Heart left ventricle (tissue), 16 donors: ENCODE results near the gene OR9Q1. TPM values are rescaled to one million over a fixed set of nuclear protein-coding genes. Genes with fewer than 3 reads are reported as not detected.

Experiments
- ATAC-seq, 4 donors: fragments of 200-7000 bp; cut with Tn5 transposase; one replicate each; pipeline ENCODE4 v1.9.1; 2020 to 2022; ENCODE audit warnings: moderate library complexity in 4 of 4, mild to moderate bottlenecking in 3 of 4, moderate number of reproducible peaks in 1 of 4
- DNase-seq, 5 donors: peaks; one replicate each; pipeline ENCODE4 v3.0.0-alpha.2; 2020
- H3K27ac ChIP-seq, 12 donors: fragments of 200-600 bp; sonication (generic) in 4 of 12; one replicate each; pipeline versions ENCODE4 v1.5.0 to v1.8.0; 2016 to 2022; ENCODE audit warnings: mild to moderate bottlenecking in 2 of 12
- H3K27me3 ChIP-seq, 9 donors: fragments of 200-600 bp; sonication (generic) in 2 of 9; one replicate each; pipeline versions ENCODE4 v1.5.1 to v1.8.0; 2016 to 2022; ENCODE audit warnings: mild to moderate bottlenecking in 3 of 9
- H3K36me3 ChIP-seq, 9 donors: fragments of 200-600 bp; sonication (generic) in 2 of 9; one replicate each; pipeline versions ENCODE4 v1.5.0 to v1.8.0; 2018 to 2022; ENCODE audit warnings: mild to moderate bottlenecking in 2 of 9
- H3K4me1 ChIP-seq, 12 donors: fragments of 200-600 bp; sonication (generic) in 4 of 12; one replicate each; pipeline versions ENCODE4 v1.5.0 to v1.8.0; 2016 to 2022; ENCODE audit warnings: mild to moderate bottlenecking in 3 of 12
- H3K4me3 ChIP-seq, 12 donors: fragments of 200-600 bp; sonication (generic) in 4 of 12; one replicate each; pipeline versions ENCODE4 v1.5.0 to v1.8.0; 2017 to 2022; ENCODE audit warnings: mild to moderate bottlenecking in 9 of 12, moderate library complexity in 4 of 12
- H3K9me3 ChIP-seq, 12 donors: fragments of 200-600 bp; sonication (generic) in 4 of 12; one replicate each; pipeline versions ENCODE4 v1.5.0 to v1.8.0; 2016 to 2022; ENCODE audit warnings: mild to moderate bottlenecking in 1 of 12
- CTCF ChIP-seq, 12 donors: fragments of 200-600 bp; sonication (generic) in 4 of 12; IDR thresholded peaks; one replicate each; pipeline versions ENCODE4 v1.5.0 to v1.8.0; 2018 to 2022; ENCODE audit warnings: antibody characterized with exemption in 12 of 12, mild to moderate bottlenecking in 5 of 12
- POLR2A ChIP-seq, 2 donors: fragments of 450-650 bp; IDR thresholded peaks; one replicate each; pipeline ENCODE4 v1.6.1; 2017; ENCODE audit warnings: antibody characterized with exemption in 2 of 2, mild to moderate bottlenecking in 2 of 2, moderate library complexity in 2 of 2
- WGBS, 4 donors: extraction: QIAGEN DNeasy Blood & Tissue Kit in 2 of 4; methylation state at CpG; one replicate each; pipeline versions ENCODE4 v1.1.5 to v1.1.7; 2013 to 2018; 5-methylcytosine and 5-hydroxymethylcytosine counted together
- intact Hi-C, 10 donors: fragments of 100-400 bp; cut with DNase I; formaldehyde crosslinking; loops; one replicate each; pipeline versions ENCODE4 v1.11.1 to v1.14.2; 2022
- polyA plus RNA-seq, 2 donors: library from polyadenylated mRNA; stranded (reverse); fragments of 200-250 nt; gene quantifications; one replicate each; pipeline ENCODE4 v1.2.3, GENCODE V29; 2013
- total RNA-seq, 9 donors: library from RNA; depleted of rRNA in 2 of 9; stranded (reverse); fragments of >200 nt in 2 of 9; fragmentation: NEBNext Ultra II Directional in 3 of 9; extraction: Animal tissue kit (Norgen Biotek cat#: 25700) in 3 of 9; gene quantifications; one replicate each; pipeline versions ENCODE4 v1.1.0 to v1.2.4, GENCODE V29; 2016 to 2023
- donor health status: ischemic (EF 13 %, LVEDD 7.1; RV severe dilation, severe dysfunction).
- donor health status: healthy with polysubstance abuse.
- donor health status: DM: no; HTN: yes; CAD: no.
- donor health status: DM: no; HTN: no; CAD: no.
- donor health status: ischemic (EF 25% LVEDD 6.9; RV normal size, moderate dysfunction).
- donor health status: ischemic (EF 25% LVEDD 5.7; RV mildly dilated, moderate dysfunction).
- donor health status: healthy.
- donor health status: DM: yes; HTN: yes; CAD: no.
- donor health status: ischemic (EF 35%, LVEDD 5.7; RV mildly dilated, moderate dysfunction).
- donor health status: nonischemic (EF 11% LVEDD 7.7; RV severe dilation, severe dysfunction).
- donor health status: DM: yes; HTN: yes; CAD: no.
- donor health status: PGD.
- donor health status: ischemic (EF 29% LVEDD 5.4; RV normal size, mild dysfunction).
- donor health status: nonischemic (EF 23%, LVEDD 6.1; RV moderate dilation, normal function).

The OR9Q1 gene
- total and polyA plus RNA-seq, 11 donors: not detected

- intact Hi-C loops: no loop called here
- no peak for TF ChIP-seq CTCF (IDR thresholded peaks at IDR 0.05)
- no peak for TF ChIP-seq POLR2A (IDR thresholded peaks at IDR 0.05)
- peak in 2 of 5 donors; percentile 15 to 51 for DNase-seq
Measured at GRCh38 chr11:58227956-58228615, 204.4 kb downstream of the OR9Q1 start.

More at GRCh38 chr11:58227956-58228615, 204.4 kb downstream of the OR9Q1 start:
- H3K36me3 ChIP-seq: no peaks in the 10 kb centered on the region
- peak in 1 of 4 donors; percentile 31 for ATAC-seq
- H3K27ac ChIP-seq: no peak overlapping the region
- H3K9me3 ChIP-seq: no peaks in the 10 kb centered on the region
- peaks cover 0 to 5% (median 0%) of the 10 kb centered on the region in 12 donors for H3K4me1 ChIP-seq
- no peak overlapping the region for H3K4me3 ChIP-seq
- WGBS, 4 donors: 91 to 94% (median 92%) methylated on average over 32 of the region's 32 CpGs
- no peaks in the 10 kb centered on the region for H3K27me3 ChIP-seq

Other genes starting within 250 kb of the OR9Q1 start
- not detected for gene OR6Q1, start 7.1 kb downstream of the OR9Q1 start, total RNA-seq
- not detected for gene OR6Q1, start 7.1 kb downstream of the OR9Q1 start, polyA plus RNA-seq
- not detected for gene OR9I1, start 101.6 kb downstream of the OR9Q1 start, total RNA-seq
- not detected for gene OR9I1, start 101.6 kb downstream of the OR9Q1 start, polyA plus RNA-seq
- gene OR9Q2, start 165.2 kb downstream of the OR9Q1 start, total RNA-seq: not detected
- not detected for gene OR9Q2, start 165.2 kb downstream of the OR9Q1 start, polyA plus RNA-seq
- not detected for gene OR1S2, start 180.3 kb downstream of the OR9Q1 start, total RNA-seq
- not detected for gene OR1S2, start 180.3 kb downstream of the OR9Q1 start, polyA plus RNA-seq
- gene OR1S1, start 188.8 kb downstream of the OR9Q1 start, total RNA-seq: not detected
- not detected for gene OR1S1, start 188.8 kb downstream of the OR9Q1 start, polyA plus RNA-seq
- gene OR10Q1, start 205.0 kb downstream of the OR9Q1 start, total RNA-seq: not detected
- gene OR10Q1, start 205.0 kb downstream of the OR9Q1 start, polyA plus RNA-seq: not detected
- gene OR10W1, start 244.4 kb downstream of the OR9Q1 start, total RNA-seq: not detected
- gene OR10W1, start 244.4 kb downstream of the OR9Q1 start, polyA plus RNA-seq: not detected